HS-5 (cell line): ENCODE measurements around the gene SLC9A4.

Source experiments
- DNase-seq: peaks from one replicate; pipeline ENCODE4 v3.0.0-alpha.2; 2012; ENCODE audit warnings: low read depth

The SLC9A4 gene

GRCh38 chr2:102473020-102473419 is at the start of gene SLC9A4:
Gene SLC9A4 (plus strand): TSS chr2:102473226. CDS start chr2:102473760, 534 bp downstream.
- DNase-seq: peak; percentile 13

- DNase-seq: no peak
Observed at GRCh38 chr2:102423368-102423767, 49.7 kb upstream of the SLC9A4 start.

GRCh38 chr2:102424754-102425153 is 48.3 kb upstream of the SLC9A4 start:
- DNase-seq: no peak

- no peak for DNase-seq
Observed at GRCh38 chr2:102425441-102426132, 47.4 kb upstream of the SLC9A4 start.

- DNase-seq: no peak
Observed at GRCh38 chr2:102427249-102427648, 45.8 kb upstream of the SLC9A4 start.

- no peak for DNase-seq
Observed at GRCh38 chr2:102428573-102428972, 44.5 kb upstream of the SLC9A4 start.

- DNase-seq: no peak
Observed at GRCh38 chr2:102432386-102432785, 40.6 kb upstream of the SLC9A4 start.

- DNase-seq: no peak
Observed at GRCh38 chr2:102433973-102434654, 38.9 kb upstream of the SLC9A4 start.

- DNase-seq: no peak
Observed at GRCh38 chr2:102434655-102435381, 38.2 kb upstream of the SLC9A4 start.

- no peak for DNase-seq
Observed at GRCh38 chr2:102435741-102436140, 37.3 kb upstream of the SLC9A4 start.

- no peak for DNase-seq
Observed at GRCh38 chr2:102436323-102436722, 36.7 kb upstream of the SLC9A4 start.

- DNase-seq: no peak
Observed at GRCh38 chr2:102437122-102437521, 35.9 kb upstream of the SLC9A4 start.

GRCh38 chr2:102438111-102438510 is 34.9 kb upstream of the SLC9A4 start:
- no peak for DNase-seq

GRCh38 chr2:102438578-102438977 is 34.4 kb upstream of the SLC9A4 start:
- no peak for DNase-seq

- peak; percentile 36 for DNase-seq
Observed at GRCh38 chr2:102439065-102439695, 33.8 kb upstream of the SLC9A4 start.

- DNase-seq: no peak
Observed at GRCh38 chr2:102442967-102443828, 29.8 kb upstream of the SLC9A4 start.

- DNase-seq: no peak
Observed at GRCh38 chr2:102444233-102444632, 28.8 kb upstream of the SLC9A4 start.

GRCh38 chr2:102446936-102447335 is 26.1 kb upstream of the SLC9A4 start:
- no peak for DNase-seq

- no peak for DNase-seq
Observed at GRCh38 chr2:102449370-102449974, 23.6 kb upstream of the SLC9A4 start.

GRCh38 chr2:102451968-102452367 is 21.1 kb upstream of the SLC9A4 start:
- no peak for DNase-seq

GRCh38 chr2:102453501-102453900 is 19.5 kb upstream of the SLC9A4 start:
- no peak for DNase-seq
